GM12873 (cell line): Measurements from ENCODE around the gene BDH1.

ENCODE experiments used
- CTCF ChIP-seq: IDR thresholded peaks from 2 replicates; pipeline ENCODE4 v1.5.1; 2012; ENCODE audit warnings: low read depth, mild to moderate bottlenecking, moderate library complexity, low read length, control low read depth; ENCODE audit not compliant: insufficient read depth; ENCODE audit errors: missing control alignments

BDH1 gene

GRCh38 chr3:197573048-197573767 lies 17.4 kb upstream of the BDH1 start:
- no peak for TF ChIP-seq CTCF

GRCh38 chr3:197567904-197568681 lies 12.3 kb upstream of the BDH1 start:
- no peak for TF ChIP-seq CTCF

- TF ChIP-seq CTCF: no peak
Measured at GRCh38 chr3:197564097-197564843, 8.5 kb upstream of the BDH1 start.

GRCh38 chr3:197562398-197563251 lies 6.9 kb upstream of the BDH1 start:
- no peak for TF ChIP-seq CTCF

- TF ChIP-seq CTCF: no peak
Measured at GRCh38 chr3:197561926-197562325, 6.2 kb upstream of the BDH1 start.

GRCh38 chr3:197559651-197560050 lies 3.9 kb upstream of the BDH1 start:
- no peak for TF ChIP-seq CTCF
